ENCODE results near the gene COL18A1.

GRCh38 chr21:45408271-45408791, 3.4 kb downstream of the COL18A1 start:
- no peak for TF ChIP-seq CTCF (IDR thresholded peaks at IDR 0.05; ENCODE audit: low read depth, low read length)
- no peak for TF ChIP-seq POLR2A (IDR thresholded peaks at IDR 0.05; ENCODE audit: extremely low read depth, insufficient read length)
- no peak for TF ChIP-seq MAX (IDR thresholded peaks at IDR 0.05; ENCODE audit: low read depth, low read length)

All from NB4 (cell line).